Middle frontal gyrus (tissue), 1 donor: ENCODE data around the gene H19.

Source experiments
- DNase-seq: peaks from one replicate; pipeline ENCODE4 v3.0.0-alpha.2; 2015; ENCODE audit warnings: low spot score; ENCODE audit errors: extremely low spot score

H19 gene

DNA sequence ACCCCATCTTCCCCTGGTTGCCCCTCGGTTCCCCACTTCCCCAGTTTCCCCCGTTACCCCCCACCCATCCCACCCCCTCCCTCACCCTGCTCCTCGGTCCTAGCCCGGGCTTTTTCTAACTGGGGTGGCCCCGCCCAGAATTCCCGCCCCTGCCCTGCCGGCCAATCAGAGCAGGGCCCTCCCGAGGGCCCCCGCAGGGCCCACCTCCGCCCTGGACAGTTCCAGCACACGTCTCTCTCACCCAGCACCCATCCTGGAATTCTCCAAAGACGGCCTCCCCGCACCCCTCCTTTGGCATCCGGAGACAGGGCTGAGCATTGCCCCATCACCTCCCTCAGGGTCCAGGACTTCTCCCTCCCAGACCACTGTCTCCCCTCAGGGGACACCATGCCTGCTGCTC is at the start of gene H19:
Gene H19 (minus strand): TSS at position 88 of the 400 bp plus-strand sequence.
- DNase-seq = no peak

DNA sequence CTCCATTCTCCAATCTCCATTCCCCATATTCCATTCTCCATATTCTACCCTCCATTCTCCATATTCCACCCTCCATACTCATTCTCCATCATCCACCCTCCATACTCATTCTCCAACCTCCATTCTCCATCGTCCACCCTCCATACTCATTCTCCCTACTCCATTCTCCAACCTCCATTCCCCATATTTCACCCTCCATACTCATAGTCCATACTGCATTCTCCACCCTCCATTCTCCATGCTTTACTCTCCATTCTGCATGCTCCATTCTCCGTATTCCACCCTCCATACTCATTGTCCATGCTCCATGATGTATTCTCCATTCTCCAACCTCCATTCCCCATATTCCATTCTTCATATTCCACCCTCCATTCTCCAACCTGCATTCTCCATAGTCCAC is 44.3 kb upstream of the H19 start:
- DNase-seq = no peak

DNA sequence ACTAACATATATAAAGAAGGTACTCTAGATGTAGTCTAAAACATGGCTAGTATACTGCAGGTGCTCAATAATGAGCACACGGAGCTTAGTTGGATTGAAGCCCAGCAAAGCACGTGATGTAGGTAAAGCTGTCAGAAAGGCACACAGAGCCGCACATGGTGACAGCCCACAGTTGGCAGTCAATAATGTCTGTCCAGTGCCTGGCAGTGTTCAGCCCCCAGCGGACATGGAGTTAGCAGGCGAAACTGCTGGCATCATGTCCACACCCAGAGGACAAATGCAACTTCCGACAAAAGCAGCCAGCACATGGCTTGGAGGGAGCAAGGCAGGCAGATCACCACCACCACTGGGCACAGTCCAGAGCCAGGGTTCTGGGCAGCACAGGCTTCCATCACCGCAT is 43.5 kb upstream of the H19 start:
- DNase-seq = no peak

DNA sequence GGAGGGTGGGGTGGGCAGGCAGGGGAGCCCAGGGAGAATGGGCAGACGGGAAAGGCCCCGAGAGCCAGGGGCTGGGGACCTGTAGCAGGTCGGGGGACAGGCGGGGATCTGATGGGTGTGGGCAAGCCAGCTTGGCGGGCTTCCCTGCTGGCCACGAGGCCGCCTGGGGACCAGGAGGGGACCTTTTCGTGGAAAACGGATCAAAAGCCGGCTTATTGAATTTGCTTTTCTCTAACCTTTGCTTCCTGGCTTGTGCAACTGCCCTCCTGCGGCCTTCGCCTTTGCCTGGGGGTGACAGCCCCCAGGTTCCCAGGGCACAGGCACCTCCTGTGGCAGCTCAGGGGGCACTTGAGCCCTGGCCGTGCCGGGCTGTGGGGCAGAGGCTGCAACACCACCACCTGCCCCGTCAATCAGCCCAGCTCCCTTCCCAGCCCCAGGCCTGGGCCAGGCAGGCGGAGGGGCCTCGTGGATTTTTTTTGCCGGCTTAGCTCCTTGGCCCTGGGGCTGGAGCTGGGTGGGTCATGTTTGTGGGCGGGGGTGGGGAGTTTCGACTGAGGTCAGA is 41.6 kb upstream of the H19 start:
- no peak for DNase-seq

DNA sequence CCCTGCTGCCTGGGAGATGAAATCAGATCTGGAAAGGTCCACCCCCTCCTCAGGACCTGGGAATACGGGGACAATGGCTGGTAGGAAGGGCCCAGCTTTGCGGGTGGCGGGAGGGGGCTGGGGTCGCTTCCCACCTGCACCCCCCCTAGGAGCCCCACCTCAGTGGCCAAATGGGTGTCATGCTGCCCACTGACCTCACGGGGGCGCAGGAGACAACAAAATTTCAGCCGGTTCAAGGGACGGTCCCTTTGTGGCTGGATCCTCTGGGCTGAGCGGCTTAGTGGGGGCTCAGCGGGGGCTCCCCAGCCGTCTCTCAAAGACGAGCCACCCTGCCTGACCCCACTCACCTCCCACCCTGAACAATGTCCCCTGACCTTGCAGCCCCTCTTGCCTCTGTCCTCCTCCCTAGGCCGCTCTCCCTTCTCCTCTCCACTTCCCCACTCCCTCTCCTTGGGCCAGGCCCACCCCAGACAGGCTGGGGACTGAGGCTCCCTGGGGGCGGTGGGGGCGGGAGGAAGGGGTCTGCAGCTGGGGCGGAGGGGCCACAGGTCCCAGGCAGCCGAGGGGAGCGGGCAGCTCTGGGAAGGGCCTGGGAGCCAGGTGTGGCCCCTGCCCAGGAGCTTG is 39.3 kb upstream of the H19 start:
- no peak for DNase-seq

DNA sequence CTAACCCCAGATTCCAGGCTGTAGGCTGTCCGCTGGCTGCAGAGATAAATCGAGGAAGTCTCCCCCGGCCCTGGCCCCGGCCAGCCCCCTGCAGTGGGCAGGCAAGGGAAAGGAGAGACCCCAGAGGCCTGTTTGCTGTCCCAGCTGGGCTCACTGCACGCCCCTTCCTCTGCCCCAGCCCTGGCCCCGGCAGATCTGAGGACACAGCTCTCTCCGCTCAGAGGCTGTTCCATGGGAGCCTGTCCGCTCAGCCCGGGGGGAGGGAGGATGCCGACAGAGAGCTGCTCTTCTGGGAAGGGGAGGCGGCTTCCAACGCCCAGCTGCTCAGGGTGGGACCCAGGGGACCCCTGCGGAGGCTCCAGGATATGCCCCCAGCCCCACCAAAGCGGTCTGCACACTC is 37.7 kb upstream of the H19 start:
- no peak for DNase-seq

DNA sequence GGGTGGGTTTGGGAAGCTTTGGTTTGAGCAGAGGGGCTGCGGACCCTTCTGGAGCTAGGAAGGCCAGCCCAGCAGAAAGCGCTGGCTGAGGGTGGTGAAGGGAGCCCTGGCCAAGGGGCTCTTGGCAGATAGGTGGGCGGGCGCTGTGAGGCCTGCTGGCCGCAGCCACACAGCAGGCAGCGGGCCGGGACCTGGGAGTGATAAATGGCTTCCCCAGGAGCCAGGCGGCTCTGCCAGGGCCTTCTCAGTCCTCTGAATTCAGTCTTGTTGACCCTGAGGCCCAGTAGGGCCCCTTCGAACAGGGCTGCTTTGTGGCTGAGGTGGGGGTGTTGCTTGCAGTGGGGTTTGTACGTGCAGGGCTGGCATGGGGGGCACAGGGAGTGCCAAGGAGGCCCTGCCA is 33.4 kb upstream of the H19 start:
- DNase-seq = no peak

DNA sequence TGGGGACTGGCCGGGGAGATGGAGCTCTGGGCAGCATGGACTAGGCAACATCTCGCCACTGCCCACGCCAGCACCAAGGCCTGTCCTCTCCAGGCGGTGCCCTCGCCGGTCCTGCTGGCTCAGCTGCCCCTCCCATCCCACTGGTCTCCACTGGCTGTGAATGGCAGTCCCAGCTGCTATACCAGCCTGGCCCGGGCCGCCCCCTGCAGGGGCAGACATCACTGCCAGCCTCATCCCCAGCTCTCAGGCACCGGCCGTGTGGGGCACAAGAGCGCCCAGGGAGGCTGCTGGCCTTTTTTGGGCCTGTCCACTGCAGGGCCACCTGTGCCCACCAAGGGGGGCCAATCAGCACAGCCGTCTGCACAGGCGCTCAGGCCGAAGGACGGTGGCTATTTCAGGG is 30.1 kb upstream of the H19 start:
- no peak for DNase-seq

DNA sequence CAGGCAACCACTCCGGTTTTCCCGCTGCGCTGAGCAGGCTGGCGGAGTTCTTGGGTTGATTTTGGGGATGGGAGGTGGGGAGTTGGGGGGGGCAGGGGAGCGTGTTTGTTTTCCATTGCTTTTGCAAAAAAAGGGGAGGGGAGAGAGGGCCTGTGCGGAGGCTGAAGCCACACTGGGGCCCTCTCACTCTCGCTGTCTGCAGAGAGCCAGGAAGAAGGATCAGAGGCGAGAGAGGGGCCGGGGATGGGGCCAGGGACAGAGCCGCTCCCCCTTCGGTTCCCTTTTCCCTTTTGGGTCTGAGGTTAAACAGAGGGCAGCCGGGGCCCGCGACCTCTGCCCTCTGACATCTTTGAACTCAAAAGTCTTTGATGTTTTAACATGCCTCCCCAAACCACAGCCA is 17.4 kb upstream of the H19 start:
- no peak for DNase-seq

DNA sequence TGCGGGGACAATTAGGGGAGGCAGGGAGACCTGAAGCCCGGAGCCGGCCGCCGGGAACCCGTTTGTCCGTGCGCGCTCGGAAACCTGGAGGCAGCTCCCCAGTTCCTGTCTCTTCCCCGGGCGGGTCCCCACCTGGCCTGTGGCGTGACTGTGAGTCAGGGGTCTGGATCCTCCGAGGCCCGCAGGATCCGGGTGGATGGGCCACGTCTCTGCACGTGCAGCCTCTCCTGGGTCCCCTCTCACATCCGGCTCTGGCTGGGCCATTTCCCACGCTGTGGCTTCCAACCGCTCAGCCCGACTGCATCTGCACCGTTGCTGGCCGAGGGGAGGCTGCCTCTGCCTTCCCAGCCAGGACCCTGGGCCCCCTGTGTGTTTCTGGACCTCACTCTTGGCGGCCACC is 14.8 kb upstream of the H19 start:
- no peak for DNase-seq

DNA sequence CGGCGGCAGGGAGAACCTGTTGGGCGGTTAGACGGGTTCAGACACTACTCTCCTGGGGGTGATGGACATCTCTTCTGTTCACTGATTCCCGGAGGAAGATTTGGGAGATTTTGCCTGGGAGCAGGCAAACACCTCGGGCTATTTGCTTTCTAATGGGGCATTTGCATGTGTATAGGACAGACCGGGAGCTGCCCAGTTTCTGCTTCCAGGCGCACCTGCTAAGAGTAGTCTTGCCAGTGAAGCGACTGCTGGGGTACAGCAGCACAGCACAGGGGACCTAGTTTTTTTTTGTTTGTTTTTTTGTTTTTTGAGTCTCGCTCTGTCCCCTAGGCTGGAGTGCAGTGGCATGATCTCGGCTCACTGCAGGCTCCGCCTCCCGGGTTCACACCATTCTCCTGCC is 6.8 kb upstream of the H19 start:
- DNase-seq = no peak

DNA sequence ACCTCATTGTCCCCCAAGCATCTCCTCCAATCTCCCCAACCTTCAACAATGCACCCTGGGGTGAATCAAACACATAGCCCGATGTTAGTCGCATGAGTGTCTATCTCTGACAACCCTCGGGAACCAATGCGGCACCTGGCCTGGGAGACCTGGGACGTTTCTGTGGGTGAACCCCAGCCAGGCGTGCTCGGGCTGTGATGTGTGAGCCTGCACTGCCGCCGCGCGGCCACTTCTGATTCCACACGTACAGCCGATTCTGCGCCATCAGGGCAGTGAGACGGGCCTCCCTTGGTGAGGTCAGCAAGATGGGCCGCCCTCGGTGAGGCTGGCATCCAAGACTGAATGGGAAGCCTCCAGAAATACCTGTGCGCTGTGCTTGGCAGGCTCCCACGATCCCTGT is 5.2 kb upstream of the H19 start:
- no peak for DNase-seq

DNA sequence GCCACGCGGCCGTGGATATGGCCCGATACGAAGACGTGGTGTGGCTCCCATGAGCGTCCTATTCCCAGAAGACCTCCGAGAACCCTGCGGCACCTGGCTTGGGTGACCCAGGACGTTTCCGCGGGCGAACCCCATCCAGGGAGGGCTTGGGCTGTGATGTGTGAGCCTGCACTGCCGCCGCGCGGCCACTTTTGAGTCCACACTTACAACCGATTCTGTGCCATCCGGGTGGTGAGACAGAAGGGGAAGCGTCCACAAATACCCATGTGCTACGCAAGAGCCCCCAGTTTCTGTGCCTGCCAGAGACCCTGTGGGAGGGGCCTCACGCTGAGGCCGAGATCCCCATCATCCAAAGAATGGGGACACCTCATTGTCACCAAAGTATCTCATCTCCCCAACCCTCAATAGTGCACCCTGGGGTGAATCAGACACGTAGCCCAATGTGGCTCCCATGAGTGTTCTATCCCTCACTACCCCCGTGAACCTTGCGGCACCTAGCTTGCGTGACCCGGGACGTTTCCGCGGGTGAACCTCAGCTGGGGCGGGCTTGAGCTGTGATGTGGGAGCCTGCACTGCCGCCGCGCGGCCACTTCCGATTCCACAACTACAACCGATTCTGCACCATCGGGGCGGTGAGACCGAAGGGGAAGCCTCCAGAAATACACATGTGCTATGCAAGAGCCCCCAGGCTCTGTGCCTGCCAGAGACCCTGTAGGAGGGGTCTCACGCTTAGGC is 4.6 kb upstream of the H19 start:
- DNase-seq = no peak

DNA sequence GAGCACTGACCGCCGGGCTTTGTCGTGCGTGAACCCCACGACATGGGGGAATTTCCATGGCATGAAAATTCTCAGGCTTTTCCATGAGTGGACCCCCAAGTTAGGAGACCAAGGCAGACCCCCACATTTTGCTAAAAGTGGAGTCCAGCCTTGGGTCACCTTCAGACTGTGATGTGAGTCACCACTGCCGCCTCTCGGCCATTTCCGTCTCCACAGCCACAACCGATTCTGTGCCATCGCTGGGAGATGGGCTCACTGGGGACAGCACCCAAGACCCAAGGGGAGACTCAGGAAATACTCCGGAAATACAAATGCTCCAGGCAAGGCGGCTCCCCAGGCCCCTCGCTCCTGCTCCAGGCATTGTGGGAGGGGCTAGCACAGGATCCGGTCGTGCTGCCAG is 1.2 kb upstream of the H19 start:
- no peak for DNase-seq

DNA sequence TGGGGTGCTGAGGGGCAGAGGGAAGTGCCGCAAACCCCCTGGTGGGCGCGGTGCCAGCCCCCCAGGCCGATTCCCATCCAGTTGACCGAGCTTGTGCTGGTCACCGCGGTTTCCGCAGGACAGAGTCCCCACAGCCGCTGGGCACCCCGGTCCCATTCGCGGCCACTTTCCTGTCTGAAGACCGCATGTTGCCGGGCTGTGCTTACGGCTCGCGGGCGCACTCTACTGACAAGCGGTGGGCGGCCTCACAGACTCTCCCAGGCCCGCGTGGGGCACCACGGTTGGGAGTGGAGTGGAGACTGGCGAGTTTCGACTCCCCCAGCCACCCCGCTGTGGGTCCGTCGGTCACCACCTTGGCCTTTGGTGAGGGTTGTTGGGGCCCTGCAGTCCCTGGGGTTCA is 648 bp upstream of the H19 start:
- DNase-seq = no peak

DNA sequence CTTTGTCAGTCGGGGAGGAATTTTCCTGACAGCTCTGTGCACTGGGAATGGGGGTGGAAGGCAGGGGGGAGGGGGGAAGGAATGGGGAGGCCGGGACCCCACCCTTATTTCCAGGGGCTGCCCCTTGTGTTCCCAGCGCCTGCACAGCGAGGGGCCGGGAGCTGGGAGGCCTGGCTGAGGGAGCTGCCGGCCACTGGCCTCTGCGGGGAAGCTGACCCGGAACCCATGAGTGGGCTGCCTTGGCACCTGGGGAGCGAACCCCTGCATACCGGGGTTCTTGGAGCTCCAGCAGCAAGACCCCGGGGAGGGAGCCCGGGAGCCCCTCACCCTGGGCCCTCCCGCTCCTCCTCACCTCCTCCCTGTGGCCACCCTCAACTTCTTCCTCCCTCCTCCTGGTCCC is 3.5 kb downstream of the H19 start:
- no peak for DNase-seq

DNA sequence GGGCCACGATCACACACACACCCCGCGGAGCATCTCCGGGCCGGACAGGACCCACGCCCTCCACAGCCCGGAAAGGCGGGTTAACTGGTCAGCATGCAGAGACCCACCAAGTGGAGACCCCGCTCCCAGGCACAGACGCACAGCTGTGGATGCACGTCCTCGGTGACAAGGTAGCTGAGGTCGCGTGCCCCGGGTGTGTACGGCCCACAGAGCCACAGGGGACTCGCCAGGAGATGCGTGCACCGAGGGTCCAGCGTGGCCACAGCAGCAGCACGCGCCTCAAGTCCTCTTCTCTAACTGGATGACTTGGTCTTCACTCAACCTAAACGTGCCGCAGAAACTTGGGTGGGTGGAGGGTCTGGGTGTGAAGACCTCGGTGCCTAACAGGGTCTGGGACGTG is 5.5 kb downstream of the H19 start:
- DNase-seq = no peak

DNA sequence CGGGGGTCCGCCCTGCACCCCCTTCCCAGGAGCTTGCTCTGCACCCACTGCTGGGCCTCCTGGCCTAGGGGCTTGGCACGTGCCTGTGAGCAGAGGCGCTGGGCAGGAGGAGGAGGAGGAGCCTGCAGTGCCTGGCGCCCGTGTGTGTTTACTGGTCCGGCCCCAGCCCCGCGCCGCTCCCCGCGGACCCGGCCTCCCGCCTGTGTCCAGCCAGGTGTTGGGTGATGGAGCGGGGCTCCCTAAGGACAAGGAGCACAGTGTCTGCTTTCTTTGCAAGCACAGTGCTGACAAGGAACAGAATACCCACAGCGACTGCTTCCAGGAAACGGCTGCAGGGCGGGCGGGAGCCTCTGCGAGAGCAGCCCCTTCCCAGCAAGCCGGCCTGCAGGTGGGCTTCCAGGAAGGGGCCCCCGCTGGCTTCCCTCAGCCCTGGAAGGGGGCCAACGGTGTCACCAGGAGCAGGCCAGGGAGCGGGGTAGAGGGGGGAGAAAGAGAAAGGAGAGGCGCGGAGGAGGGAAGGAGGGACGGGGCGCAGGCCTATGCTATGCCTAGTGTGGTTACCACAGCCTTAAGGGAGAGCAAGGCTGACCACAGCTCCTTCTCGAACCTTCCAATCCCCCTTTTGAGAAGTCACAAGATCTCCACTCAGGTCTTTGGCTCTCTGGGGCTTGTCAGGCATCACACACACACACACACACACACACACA is 6.6 kb downstream of the H19 start:
- DNase-seq = no peak

DNA sequence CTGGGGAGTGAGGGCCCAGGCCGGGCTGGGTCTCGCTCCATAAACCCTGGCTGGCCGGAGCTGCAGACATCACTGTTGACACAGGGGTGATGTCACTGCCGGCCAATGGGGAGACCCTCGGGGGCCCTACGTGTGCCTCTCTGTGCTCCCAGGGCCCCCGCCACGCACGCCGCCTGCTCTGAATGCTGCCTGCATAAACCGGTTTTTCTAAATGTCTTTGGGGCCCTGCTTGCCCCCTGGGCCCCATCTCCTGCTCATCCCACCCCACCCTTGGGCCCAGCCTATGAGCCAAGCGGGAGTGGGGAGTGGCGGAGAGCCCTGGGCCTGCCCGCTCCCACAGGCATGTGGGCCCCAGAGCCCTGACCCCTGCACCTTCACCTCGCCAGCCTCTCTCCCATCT is 7.7 kb downstream of the H19 start:
- DNase-seq = no peak

DNA sequence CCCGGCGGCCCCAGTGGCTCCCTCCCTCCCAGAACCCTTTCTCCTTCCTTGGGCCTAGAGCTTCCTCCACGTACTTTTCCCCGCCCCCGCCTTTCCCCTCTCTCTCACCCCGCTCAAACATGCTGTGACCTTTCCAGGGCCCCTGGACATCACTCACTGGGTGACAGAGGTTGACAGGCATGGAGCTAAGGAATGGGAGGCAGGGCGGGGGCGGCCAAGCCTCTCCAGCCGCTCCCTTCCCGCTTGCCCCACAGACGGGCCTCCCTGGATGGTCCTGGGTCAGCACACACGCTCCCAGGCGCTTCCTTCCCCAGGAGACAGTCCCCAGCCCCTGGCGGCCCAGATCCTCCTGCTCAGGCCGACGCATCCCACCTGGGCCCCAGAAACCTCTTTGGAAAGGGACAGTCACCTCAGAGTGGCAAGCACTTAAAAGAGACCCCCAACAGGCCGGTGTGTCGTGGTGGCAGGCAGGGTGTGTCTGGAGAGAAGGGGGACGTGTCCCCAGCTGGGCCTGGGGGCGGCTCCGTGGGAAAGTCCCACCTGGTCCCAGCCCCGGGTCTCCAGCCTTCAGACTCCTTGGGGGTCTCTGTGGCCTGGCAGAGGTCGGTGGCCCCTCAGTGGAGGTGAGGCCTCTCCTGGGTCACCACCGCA is 8.8 kb downstream of the H19 start:
- DNase-seq = no peak

DNA sequence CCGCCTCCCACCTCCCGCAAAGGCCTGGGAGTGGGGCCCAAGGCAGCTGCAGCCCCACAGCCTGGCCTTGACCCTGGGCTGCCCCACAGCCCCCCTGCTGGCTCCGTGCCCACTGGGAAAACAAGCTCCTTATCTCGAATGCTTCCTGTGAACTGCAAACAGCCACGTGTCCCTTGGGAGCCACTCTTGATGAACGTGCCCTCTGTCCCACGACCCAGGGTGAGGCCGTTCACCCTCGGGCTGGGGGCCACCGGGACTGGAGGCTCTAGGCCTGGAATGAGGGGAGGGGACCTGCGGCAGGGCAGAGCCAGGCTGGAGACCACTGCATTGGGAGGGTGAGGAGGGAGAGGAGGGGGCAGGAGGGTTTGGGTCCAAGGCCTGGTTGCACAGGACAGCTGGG is 9.5 kb downstream of the H19 start:
- DNase-seq = no peak

DNA sequence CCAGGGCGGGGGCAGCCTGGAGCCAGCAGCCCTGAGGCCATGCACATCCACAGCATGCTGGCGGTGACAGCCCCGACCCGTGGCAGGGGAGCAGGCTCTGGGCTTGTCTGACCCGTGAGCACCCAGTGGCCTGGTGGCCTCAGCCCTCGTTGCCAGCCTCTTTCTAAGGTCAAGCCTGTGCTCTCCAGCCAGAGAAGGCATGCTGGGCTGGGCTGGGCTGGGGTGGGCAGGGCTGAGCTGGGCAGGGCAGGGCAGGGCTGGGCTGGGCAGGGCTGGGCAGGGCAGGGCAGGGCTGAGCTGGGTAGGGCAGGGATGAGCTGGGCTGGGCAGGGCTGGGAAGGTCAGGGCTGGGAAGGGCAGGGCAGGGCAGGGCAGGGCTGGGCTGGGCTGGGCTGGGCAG is 10.6 kb downstream of the H19 start:
- DNase-seq = no peak
